Natural killer cell (primary cell): ENCODE data around the gene PLXNA2. TPM values are rescaled to one million over a fixed set of nuclear protein-coding genes. Genes with fewer than 3 reads are reported as not detected.

Experiments used
- ATAC-seq, 3 donors: fragments of 150-1000 bp in 2 of 3; fragments of 200-7000 bp in 1 of 3; cut with Tn5 transposase; 1 replicate in 1 of 3; 2 replicates in 2 of 3; pipeline ENCODE4 v1.10.0; 2021; ENCODE audit warnings: mild to moderate bottlenecking in 2 of 3, moderate library complexity in 2 of 3
- DNase-seq, 2 donors: peaks; one replicate each; pipeline versions ENCODE4 v3.0.0 to v3.0.0-alpha.2; 2013 to 2021; ENCODE audit warnings: mixed read lengths in 1 of 2
- H3K27ac ChIP-seq: one replicate; pipeline ENCODE4 v1.5.1; 2013; ENCODE audit warnings: mild to moderate bottlenecking, low read length
- H3K27me3 ChIP-seq: one replicate; pipeline ENCODE4 v1.6.1; 2013; ENCODE audit warnings: low read length; ENCODE audit not compliant: control insufficient read depth, insufficient read depth
- H3K36me3 ChIP-seq: one replicate; pipeline ENCODE4 v1.6.1; 2013; ENCODE audit warnings: low read length; ENCODE audit not compliant: control insufficient read depth, insufficient read depth
- H3K4me1 ChIP-seq: one replicate; pipeline ENCODE4 v1.6.1; 2013; ENCODE audit warnings: low read length; ENCODE audit not compliant: control insufficient read depth, insufficient read depth
- H3K4me3 ChIP-seq: one replicate; pipeline ENCODE4 v1.5.1; 2013; ENCODE audit warnings: low read length
- H3K9me3 ChIP-seq: one replicate; pipeline ENCODE4 v1.6.1; 2013; ENCODE audit warnings: low read length; ENCODE audit not compliant: control insufficient read depth, insufficient read depth
- H3K27ac Mint-ChIP-seq, 2 donors: one replicate each; pipeline ENCODE4 v1.8.0; 2022; ENCODE audit warnings: mild to moderate bottlenecking in 2 of 2, mixed read lengths in 2 of 2, moderate library complexity in 1 of 2
- H3K27me3 Mint-ChIP-seq, 2 donors: one replicate each; pipeline ENCODE4 v1.8.0; 2022; ENCODE audit warnings: low read depth in 2 of 2, mixed read lengths in 2 of 2
- H3K36me3 Mint-ChIP-seq: one replicate; pipeline ENCODE4 v1.8.0; 2022; ENCODE audit warnings: mixed read lengths
- H3K4me1 Mint-ChIP-seq, 2 donors: one replicate each; pipeline ENCODE4 v1.8.0; 2022; ENCODE audit warnings: mixed read lengths in 2 of 2
- H3K4me3 Mint-ChIP-seq: one replicate; pipeline ENCODE4 v1.8.0; 2022; ENCODE audit warnings: mild to moderate bottlenecking, moderate library complexity, mixed read lengths
- H3K9me3 Mint-ChIP-seq, 2 donors: one replicate each; pipeline ENCODE4 v1.8.0; 2022; ENCODE audit warnings: mixed read lengths in 2 of 2
- WGBS: methylation state at CpG from one replicate; pipeline ENCODE4 v1.1.7; 2013; ENCODE audit warnings: missing lambda C conversion rate; ENCODE audit not compliant: insufficient coverage; 5-methylcytosine and 5-hydroxymethylcytosine counted together
- intact Hi-C: fragments of 100-400 bp; cut with micrococcal nuclease; formaldehyde crosslinking; loops from one replicate; pipeline ENCODE4 v1.14.2; 2022
- total RNA-seq, 4 donors: library from RNA; stranded (reverse); fragments of 120-200 nt in 1 of 4; gene quantifications; one replicate each; pipeline versions ENCODE4 v1.2.3 to v1.2.4, GENCODE V29; 2013 to 2022
- TF ChIP-seq, protein P1 (sequence below): fragments of 200-600 bp; IDR thresholded peaks from one replicate; pipeline ENCODE4 v1.8.0; 2022; ENCODE audit warnings: antibody characterized with exemption

PLXNA2 gene
- total RNA-seq, 3 donors from 2014 or later (not counting 1 experiment from before 2014, with no cell fraction given) = 2.8 to 8.4 (median 2.8) TPM

DNA sequence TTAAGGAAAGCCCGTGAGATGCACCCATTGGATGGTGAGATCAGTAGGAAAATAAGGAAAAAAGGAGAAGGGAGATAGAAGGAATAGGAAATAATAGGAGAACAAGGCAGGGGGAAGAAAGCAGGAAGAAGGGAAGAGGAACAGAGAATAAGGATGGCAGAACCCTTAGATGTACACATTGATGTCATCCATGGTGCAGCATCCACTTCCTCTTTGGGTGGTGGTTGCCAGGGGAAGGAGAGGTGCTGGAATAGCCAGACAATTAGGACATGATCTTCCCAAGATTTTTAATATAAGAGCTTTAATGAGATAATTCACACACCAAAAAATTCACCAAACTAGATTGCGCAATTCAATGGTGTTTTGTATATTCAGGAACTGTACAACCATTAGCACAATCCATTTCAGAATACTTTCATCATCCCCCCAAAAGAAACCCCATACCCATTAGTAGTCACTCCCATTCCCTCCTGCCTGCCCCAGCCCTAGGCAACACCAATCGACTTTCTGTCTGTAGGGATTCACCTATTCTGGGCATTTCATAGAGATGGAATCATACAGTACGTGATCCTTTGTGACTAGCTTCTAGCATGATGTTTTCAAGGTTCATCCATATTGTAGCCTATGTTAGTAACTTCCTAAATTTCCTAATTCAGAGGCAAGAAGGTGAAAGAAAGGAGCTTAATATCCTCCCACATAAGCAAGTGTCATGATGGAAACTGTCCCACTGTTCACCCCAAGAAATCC lies 121.4 kb downstream of the PLXNA2 start:
- Mint-ChIP-seq H3K9me3 (no peaks in the 10 kb centered on the region), H3K27ac (no peak overlapping the region), H3K4me3 (no peak overlapping the region), H3K27me3 (peaks cover 3 to 11% of the 10 kb centered on the region in 2 donors), H3K36me3 (no peaks in the 10 kb centered on the region), H3K4me1 (no peaks in the 10 kb centered on the region)
- TF ChIP-seq, protein P1, sequence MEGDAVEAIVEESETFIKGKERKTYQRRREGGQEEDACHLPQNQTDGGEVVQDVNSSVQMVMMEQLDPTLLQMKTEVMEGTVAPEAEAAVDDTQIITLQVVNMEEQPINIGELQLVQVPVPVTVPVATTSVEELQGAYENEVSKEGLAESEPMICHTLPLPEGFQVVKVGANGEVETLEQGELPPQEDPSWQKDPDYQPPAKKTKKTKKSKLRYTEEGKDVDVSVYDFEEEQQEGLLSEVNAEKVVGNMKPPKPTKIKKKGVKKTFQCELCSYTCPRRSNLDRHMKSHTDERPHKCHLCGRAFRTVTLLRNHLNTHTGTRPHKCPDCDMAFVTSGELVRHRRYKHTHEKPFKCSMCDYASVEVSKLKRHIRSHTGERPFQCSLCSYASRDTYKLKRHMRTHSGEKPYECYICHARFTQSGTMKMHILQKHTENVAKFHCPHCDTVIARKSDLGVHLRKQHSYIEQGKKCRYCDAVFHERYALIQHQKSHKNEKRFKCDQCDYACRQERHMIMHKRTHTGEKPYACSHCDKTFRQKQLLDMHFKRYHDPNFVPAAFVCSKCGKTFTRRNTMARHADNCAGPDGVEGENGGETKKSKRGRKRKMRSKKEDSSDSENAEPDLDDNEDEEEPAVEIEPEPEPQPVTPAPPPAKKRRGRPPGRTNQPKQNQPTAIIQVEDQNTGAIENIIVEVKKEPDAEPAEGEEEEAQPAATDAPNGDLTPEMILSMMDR = no peak
- no peaks in the 10 kb centered on the region for H3K36me3 ChIP-seq
- WGBS = 82% methylated on average over 4 of the region's 4 CpGs
- no peak for ATAC-seq
- intact Hi-C loops = no loop called here
- no peaks in the 10 kb centered on the region for H3K27me3 ChIP-seq
- H3K4me1 ChIP-seq = no peaks in the 10 kb centered on the region
- H3K9me3 ChIP-seq = no peaks in the 10 kb centered on the region
- no peak for DNase-seq
- no peak overlapping the region for H3K4me3 ChIP-seq
- H3K27ac ChIP-seq = no peak overlapping the region

DNA sequence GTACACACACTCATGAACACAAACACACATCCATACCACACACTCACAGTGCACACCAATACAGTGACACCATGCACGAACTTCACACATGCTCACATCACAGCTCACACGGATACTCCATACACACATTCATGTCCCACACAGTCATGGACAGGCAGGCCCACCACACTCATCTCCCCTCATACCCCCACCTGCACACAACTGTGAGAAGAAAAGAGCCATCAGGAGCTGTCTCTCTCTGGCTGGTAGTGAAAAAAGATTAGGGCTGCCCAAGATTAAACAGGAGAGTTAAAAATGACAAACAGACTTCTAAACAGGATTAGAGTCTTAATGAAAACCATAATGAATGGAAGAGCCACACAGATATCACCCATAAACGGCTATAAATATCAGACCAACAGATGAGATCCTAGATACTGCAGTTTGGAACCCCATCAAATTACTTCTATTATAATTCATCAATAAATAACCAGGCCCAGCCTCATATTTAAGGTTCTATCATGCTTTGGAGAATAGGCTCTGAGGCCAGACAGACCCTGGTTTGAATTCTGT lies 122.3 kb downstream of the PLXNA2 start:
- Histone ChIP-seq H3K36me3 (no peaks in the 10 kb centered on the region), H3K27ac (no peak overlapping the region), H3K4me1 (no peaks in the 10 kb centered on the region), H3K27me3 (no peaks in the 10 kb centered on the region), H3K4me3 (no peak overlapping the region), H3K9me3 (no peaks in the 10 kb centered on the region)
- Mint-ChIP-seq H3K27ac (no peak overlapping the region), H3K9me3 (no peaks in the 10 kb centered on the region), H3K4me3 (no peak overlapping the region), H3K27me3 (peaks cover 0 to 2% of the 10 kb centered on the region in 2 donors), H3K4me1 (no peaks in the 10 kb centered on the region), H3K36me3 (no peaks in the 10 kb centered on the region)
- no peak for ATAC-seq
- no peak for DNase-seq
- TF ChIP-seq, protein P1 = no peak
- 82% methylated on average over 3 of the region's 3 CpGs for WGBS
- intact Hi-C loops = no loop called here

DNA sequence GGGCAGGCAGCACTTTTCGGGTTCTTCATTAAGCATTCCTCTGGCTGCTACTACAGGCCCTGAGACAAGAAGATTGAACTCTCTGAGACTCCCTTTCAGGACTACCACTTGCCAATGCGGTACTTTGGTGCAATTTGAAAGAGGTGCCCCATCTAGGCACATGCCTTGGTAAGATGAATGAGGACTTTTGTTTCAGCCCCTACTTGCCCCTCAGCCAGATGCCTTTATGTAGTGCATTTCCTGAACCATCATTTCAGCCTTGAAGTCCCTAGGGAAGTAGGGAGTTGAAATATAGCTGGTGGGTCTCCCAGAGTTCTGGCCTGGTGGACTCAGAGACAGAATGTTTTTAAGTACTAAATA lies 123.8 kb downstream of the PLXNA2 start:
- Histone ChIP-seq H3K4me3 (no peak overlapping the region), H3K27me3 (no peaks in the 10 kb centered on the region), H3K9me3 (no peaks in the 10 kb centered on the region), H3K4me1 (no peaks in the 10 kb centered on the region), H3K27ac (no peak overlapping the region), H3K36me3 (no peaks in the 10 kb centered on the region)
- TF ChIP-seq, protein P1 = no peak
- DNase-seq (no peak), ATAC-seq (no peak)
- H3K4me3 Mint-ChIP-seq = no peak overlapping the region
- WGBS = 91% methylated on average over 2 of the region's 2 CpGs
- no peaks in the 10 kb centered on the region for H3K36me3 Mint-ChIP-seq
- H3K27ac Mint-ChIP-seq = no peak overlapping the region
- intact Hi-C loops = no loop called here
- peaks cover 0 to 9% of the 10 kb centered on the region in 2 donors for H3K27me3 Mint-ChIP-seq
- no peaks in the 10 kb centered on the region for H3K4me1 Mint-ChIP-seq
- no peaks in the 10 kb centered on the region for H3K9me3 Mint-ChIP-seq
